ENCODE measurements around the gene NR3C1. TPM values are rescaled to one million over a fixed set of nuclear protein-coding genes. Genes with fewer than 3 reads are reported as not detected.

NR3C1 gene
- polyA plus RNA-seq, 1 experiment: 44.1 TPM

DNA sequence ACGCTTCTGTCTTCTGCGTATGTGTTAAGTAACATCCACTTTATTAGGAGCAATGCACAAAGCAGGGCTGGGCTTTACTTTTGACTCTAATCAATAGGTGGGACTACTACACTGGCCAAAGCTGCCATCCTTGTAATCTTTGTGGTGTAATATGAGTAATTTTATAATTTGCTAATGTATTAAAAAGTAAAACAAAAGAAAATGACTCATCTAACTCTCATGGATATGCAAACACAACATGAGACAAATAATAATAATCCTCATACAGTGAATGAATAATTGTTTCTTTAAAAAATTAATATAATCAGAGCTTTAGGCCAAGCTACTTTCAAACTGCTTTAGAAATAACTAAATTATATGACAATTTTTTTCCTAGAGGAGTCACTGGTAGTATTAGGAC, 90.7 kb downstream of the NR3C1 start:
- CTCF ChIA-PET: no interaction called here
- DNase-seq (ENCODE audit: low read depth, low spot score): no peak
- Histone ChIP-seq H3K4me3 (ENCODE audit: low read depth, low read length) (no peak overlapping the region), H3K27ac (ENCODE audit: low read depth, low read length) (no peak overlapping the region), H3K27me3 (ENCODE audit: control insufficient read depth, insufficient read depth, low read length) (no peaks in the 10 kb centered on the region), H3K9me3 (ENCODE audit: control insufficient read depth, insufficient read depth, low read length) (no peaks in the 10 kb centered on the region)
- POLR2A ChIA-PET: no interaction called here
- TF ChIP-seq, protein P1, sequence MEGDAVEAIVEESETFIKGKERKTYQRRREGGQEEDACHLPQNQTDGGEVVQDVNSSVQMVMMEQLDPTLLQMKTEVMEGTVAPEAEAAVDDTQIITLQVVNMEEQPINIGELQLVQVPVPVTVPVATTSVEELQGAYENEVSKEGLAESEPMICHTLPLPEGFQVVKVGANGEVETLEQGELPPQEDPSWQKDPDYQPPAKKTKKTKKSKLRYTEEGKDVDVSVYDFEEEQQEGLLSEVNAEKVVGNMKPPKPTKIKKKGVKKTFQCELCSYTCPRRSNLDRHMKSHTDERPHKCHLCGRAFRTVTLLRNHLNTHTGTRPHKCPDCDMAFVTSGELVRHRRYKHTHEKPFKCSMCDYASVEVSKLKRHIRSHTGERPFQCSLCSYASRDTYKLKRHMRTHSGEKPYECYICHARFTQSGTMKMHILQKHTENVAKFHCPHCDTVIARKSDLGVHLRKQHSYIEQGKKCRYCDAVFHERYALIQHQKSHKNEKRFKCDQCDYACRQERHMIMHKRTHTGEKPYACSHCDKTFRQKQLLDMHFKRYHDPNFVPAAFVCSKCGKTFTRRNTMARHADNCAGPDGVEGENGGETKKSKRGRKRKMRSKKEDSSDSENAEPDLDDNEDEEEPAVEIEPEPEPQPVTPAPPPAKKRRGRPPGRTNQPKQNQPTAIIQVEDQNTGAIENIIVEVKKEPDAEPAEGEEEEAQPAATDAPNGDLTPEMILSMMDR (IDR thresholded peaks at IDR 0.05; ENCODE audit: low read depth, low read length): no peak

- Histone ChIP-seq H3K27me3 (ENCODE audit: control insufficient read depth, insufficient read depth, low read length) (no peaks in the 10 kb centered on the region), H3K27ac (ENCODE audit: low read depth, low read length) (no peak overlapping the region), H3K9me3 (ENCODE audit: control insufficient read depth, insufficient read depth, low read length) (no peaks in the 10 kb centered on the region), H3K4me3 (ENCODE audit: low read depth, low read length) (no peak overlapping the region)
- TF ChIP-seq, protein P1 (IDR thresholded peaks at IDR 0.05; ENCODE audit: low read depth, low read length): no peak
- POLR2A ChIA-PET: no interaction called here
- DNase-seq (ENCODE audit: low read depth, low spot score): no peak
- CTCF ChIA-PET: no interaction called here
These were observed 91.5 kb downstream of the NR3C1 start for GRCh38 chr5:143311955-143312354.

DNA sequence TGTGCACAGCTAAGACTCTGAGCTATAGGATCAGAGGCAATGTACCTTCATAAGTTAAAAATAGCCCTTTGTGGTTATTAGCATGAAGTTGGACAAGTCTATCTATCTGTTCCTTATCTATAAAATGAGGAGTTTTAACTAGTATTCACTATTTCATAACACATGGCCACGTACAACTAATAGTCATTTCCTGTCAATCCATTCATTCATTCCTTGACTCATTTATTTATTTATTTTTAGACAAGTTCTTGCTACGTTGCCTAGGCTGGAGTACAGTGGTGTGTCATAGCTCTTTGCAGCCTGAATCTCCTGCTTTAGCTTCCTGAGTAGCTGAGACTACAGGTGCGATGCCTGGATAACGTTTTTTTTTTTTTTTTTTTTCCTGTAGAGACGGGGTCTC, 92.1 kb downstream of the NR3C1 start:
- POLR2A ChIA-PET: interaction anchor here (0.6 kb wide), 1 partner anchor 89 kb away, joined by 4 read pairs; no protein-coding TSS in a partner anchor
- Histone ChIP-seq H3K27me3 (ENCODE audit: control insufficient read depth, insufficient read depth, low read length) (no peaks in the 10 kb centered on the region), H3K9me3 (ENCODE audit: control insufficient read depth, insufficient read depth, low read length) (no peaks in the 10 kb centered on the region), H3K27ac (ENCODE audit: low read depth, low read length) (no peak overlapping the region), H3K4me3 (ENCODE audit: low read depth, low read length) (no peak overlapping the region)
- peak; percentile 38 for DNase-seq (ENCODE audit: low read depth, low spot score)
- TF ChIP-seq, protein P1 (IDR thresholded peaks at IDR 0.05; ENCODE audit: low read depth, low read length): no peak
- CTCF ChIA-PET: no interaction called here

DNA sequence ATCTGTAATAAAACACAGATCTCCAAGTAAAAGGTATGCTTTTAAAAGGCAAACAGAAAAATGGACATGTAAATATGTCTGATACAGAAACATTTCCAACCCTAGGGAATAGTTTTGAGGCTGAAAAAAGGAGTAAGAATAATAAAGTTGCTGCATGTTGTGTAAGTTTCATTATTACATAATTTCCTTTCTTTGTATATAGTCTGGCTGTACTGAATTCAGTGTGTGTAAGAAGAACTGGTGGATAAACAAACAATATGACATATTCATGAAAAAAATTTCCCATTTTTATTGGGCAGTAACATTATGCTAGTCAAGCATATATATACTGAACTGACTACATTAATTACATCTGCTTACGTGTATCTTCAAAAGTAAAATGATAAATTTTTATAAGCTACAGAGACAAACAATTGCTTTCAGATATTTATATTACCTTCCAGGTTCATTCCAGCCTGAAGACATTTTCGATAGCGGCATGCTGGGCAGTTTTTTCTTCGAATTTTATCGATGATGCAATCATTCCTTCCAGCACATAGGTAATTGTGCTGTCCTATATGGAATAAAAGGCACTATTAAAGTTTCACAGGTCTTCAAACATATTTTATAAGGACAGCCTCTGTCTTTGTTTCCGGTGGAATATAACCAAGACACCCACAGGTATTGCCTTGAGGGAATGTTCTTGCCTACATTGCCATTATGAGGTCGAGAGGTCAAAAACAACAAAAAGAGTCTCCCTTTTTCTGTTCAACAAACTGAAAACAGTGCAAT, 93.6 kb downstream of the NR3C1 start:
- no peak for DNase-seq (ENCODE audit: low read depth, low spot score)
- CTCF ChIA-PET: no interaction called here
- TF ChIP-seq, protein P1 (IDR thresholded peaks at IDR 0.05; ENCODE audit: low read depth, low read length): no peak
- no peaks in the 10 kb centered on the region; the same call in 1 of the 2 replicates for H3K9me3 ChIP-seq (ENCODE audit: control insufficient read depth, insufficient read depth, low read length)
- no peaks in the 10 kb centered on the region for H3K27me3 ChIP-seq (ENCODE audit: control insufficient read depth, insufficient read depth, low read length)
- POLR2A ChIA-PET: no interaction called here
- no peak overlapping the region for H3K27ac ChIP-seq (ENCODE audit: low read depth, low read length)
- no peak overlapping the region for H3K4me3 ChIP-seq (ENCODE audit: low read depth, low read length)

DNA sequence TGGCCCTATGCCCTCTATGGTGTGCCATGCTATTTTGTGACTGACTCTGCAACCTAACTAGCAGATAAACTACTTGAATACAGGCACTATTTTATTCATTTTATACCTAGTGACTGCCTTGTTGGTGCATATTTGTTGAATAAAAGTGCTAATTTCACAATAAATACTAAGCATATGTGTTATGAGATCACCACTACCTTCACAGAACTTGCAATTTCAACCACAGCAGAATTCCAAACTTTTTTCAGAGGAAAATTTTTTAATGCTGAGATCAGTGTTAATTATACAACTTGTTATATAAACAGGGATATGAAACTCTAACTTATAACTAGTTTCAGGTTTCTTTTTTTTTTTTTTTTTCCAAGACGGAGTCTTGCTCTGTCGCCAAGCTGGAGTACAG, 94.8 kb downstream of the NR3C1 start:
- no peak overlapping the region for H3K27ac ChIP-seq (ENCODE audit: low read depth, low read length)
- H3K9me3 ChIP-seq (ENCODE audit: control insufficient read depth, insufficient read depth, low read length): no peaks in the 10 kb centered on the region; the same call in 1 of the 2 replicates
- DNase-seq (ENCODE audit: low read depth, low spot score): no peak
- H3K27me3 ChIP-seq (ENCODE audit: control insufficient read depth, insufficient read depth, low read length): no peaks in the 10 kb centered on the region
- TF ChIP-seq, protein P1 (IDR thresholded peaks at IDR 0.05; ENCODE audit: low read depth, low read length): no peak
- no peak overlapping the region for H3K4me3 ChIP-seq (ENCODE audit: low read depth, low read length)
- POLR2A ChIA-PET: no interaction called here
- CTCF ChIA-PET: no interaction called here
